SK-N-SH treated with all-trans-retinoic acid at 6 μM for 48 hours (cell line): Measurements from ENCODE around the gene NSD1.

Experiments used
- ATAC-seq: fragments of 200-7000 bp; cut with Tn5 transposase; 3 replicates; pipeline ENCODE4 v1.9.1; 2020; ENCODE audit warnings: mild to moderate bottlenecking, moderate library complexity
- BACH2 ChIP-seq: fragments of 250-450 bp; sonication (Bioruptor Pico); IDR thresholded peaks from 2 replicates; pipeline ENCODE4 v1.9.0; 2021; ENCODE audit warnings: mild to moderate bottlenecking, borderline replicate concordance
- CSRNP3 ChIP-seq: fragments of 250-450 bp; sonication (Bioruptor Pico); IDR thresholded peaks from 2 replicates; pipeline ENCODE4 v1.5.1; 2021; ENCODE audit warnings: mild to moderate bottlenecking, moderate library complexity
- ESRRG ChIP-seq: fragments of 250-450 bp; sonication (Bioruptor Pico); IDR thresholded peaks from 2 replicates; pipeline ENCODE4 v1.6.1; 2021; ENCODE audit warnings: mild to moderate bottlenecking
- GLIS3 ChIP-seq: fragments of 250-450 bp; sonication (Bioruptor Pico); IDR thresholded peaks from 2 replicates; pipeline ENCODE4 v1.5.0; 2020; ENCODE audit warnings: mild to moderate bottlenecking, moderate library complexity
- ISL1 ChIP-seq: fragments of 250-450 bp; sonication (Bioruptor Pico); IDR thresholded peaks from 2 replicates; pipeline ENCODE4 v2.1.2; 2022; ENCODE audit warnings: mild to moderate bottlenecking, moderate library complexity
- OSR1 ChIP-seq: fragments of 250-450 bp; sonication (Bioruptor Pico); IDR thresholded peaks from 2 replicates; pipeline ENCODE4 v1.8.0; 2022; ENCODE audit warnings: moderate library complexity, mild to moderate bottlenecking, inconsistent platforms
- PATZ1 ChIP-seq: fragments of 250-450 bp; sonication (Bioruptor Pico); IDR thresholded peaks from 2 replicates; pipeline ENCODE4 v1.8.0; 2020; ENCODE audit warnings: mild to moderate bottlenecking, moderate library complexity, borderline replicate concordance
- PPARA ChIP-seq: fragments of 250-450 bp; sonication (Bioruptor Pico); IDR thresholded peaks from 2 replicates; pipeline ENCODE4 v1.5.0; 2020; ENCODE audit warnings: mild to moderate bottlenecking, borderline replicate concordance
- RARB ChIP-seq: fragments of 250-450 bp; sonication (Bioruptor Pico); IDR thresholded peaks from 2 replicates; pipeline ENCODE4 v1.8.0; 2021; ENCODE audit warnings: mild to moderate bottlenecking, moderate library complexity
- SNAI2 ChIP-seq: fragments of 250-450 bp; sonication (Bioruptor Pico); IDR thresholded peaks from 2 replicates; pipeline ENCODE4 v1.5.0; 2020; ENCODE audit warnings: mild to moderate bottlenecking, moderate library complexity
- TOX ChIP-seq: fragments of 250-450 bp; sonication (Bioruptor Pico); IDR thresholded peaks from 2 replicates; pipeline ENCODE4 v1.8.0; 2021; ENCODE audit warnings: mild to moderate bottlenecking, moderate library complexity, borderline replicate concordance
- TSHZ2 ChIP-seq: fragments of 250-450 bp; sonication (Bioruptor Pico); IDR thresholded peaks from 2 replicates; pipeline ENCODE4 v1.5.0; 2020; ENCODE audit warnings: mild to moderate bottlenecking, moderate library complexity
- ZFP3 ChIP-seq: fragments of 250-450 bp; sonication (Bioruptor Pico); IDR thresholded peaks from 2 replicates; pipeline ENCODE4 v1.5.0; 2020; ENCODE audit warnings: mild to moderate bottlenecking, moderate library complexity
- ZFP30 ChIP-seq: fragments of 450-650 bp; formaldehyde crosslinking; IDR thresholded peaks from 2 replicates; pipeline ENCODE4 v1.5.0; 2022; ENCODE audit warnings: mild to moderate bottlenecking, moderate library complexity
- ZNF565 ChIP-seq: fragments of 450-650 bp; formaldehyde crosslinking; conservative IDR thresholded peaks from 2 replicates; pipeline ENCODE4 v1.5.0; 2020; ENCODE audit warnings: low read depth, mild to moderate bottlenecking, moderate library complexity
- ZNF70 ChIP-seq: fragments of 450-650 bp; formaldehyde crosslinking; IDR thresholded peaks from 2 replicates; pipeline ENCODE4 v1.5.0; 2020; ENCODE audit warnings: mild to moderate bottlenecking, moderate library complexity
- ZNF8 ChIP-seq: fragments of 450-650 bp; formaldehyde crosslinking; IDR thresholded peaks from 2 replicates; pipeline ENCODE4 v1.5.0; 2020; ENCODE audit warnings: mild to moderate bottlenecking, moderate library complexity

Gene NSD1

GRCh38 chr5:177301503-177302165 lies 168.1 kb downstream of the NSD1 start (continued):
- TF ChIP-seq TSHZ2 (CRISPR knock-in tag) = no peak
- TF ChIP-seq PATZ1 (CRISPR knock-in tag) = no peak
- TF ChIP-seq ZFP30 = no peak
- no peak for TF ChIP-seq PPARA (CRISPR knock-in tag)
- TF ChIP-seq BACH2 (CRISPR knock-in tag) = no peak

- no peak for TF ChIP-seq TOX (CRISPR knock-in tag)
- TF ChIP-seq ISL1 = no peak
- TF ChIP-seq GLIS3 (CRISPR knock-in tag) = no peak
- TF ChIP-seq BACH2 (CRISPR knock-in tag) = no peak
- TF ChIP-seq CSRNP3 = no peak
- no peak for TF ChIP-seq PATZ1 (CRISPR knock-in tag)
- no peak for TF ChIP-seq OSR1 (CRISPR knock-in tag)
- TF ChIP-seq ZNF70 (CRISPR knock-in tag) = no peak
- TF ChIP-seq ZFP3 (CRISPR knock-in tag) = no peak
- TF ChIP-seq ZNF8 = no peak
- TF ChIP-seq SNAI2 (CRISPR knock-in tag) = no peak
- no peak for TF ChIP-seq TSHZ2 (CRISPR knock-in tag)
- ATAC-seq = peak; percentile 39
Measured at GRCh38 chr5:177302354-177303110, 169.0 kb downstream of the NSD1 start.

- TF ChIP-seq ESRRG (CRISPR knock-in tag) (no peak), RARB (no peak), ZNF565 (CRISPR knock-in tag) (no peak), CSRNP3 (no peak)
- peak; percentile 74 for ATAC-seq
Measured at GRCh38 chr5:177303121-177303924, 169.8 kb downstream of the NSD1 start, which contains the start of the genes PRELID1 and RAB24. TSS of gene PRELID1 (plus strand) at chr5:177303799. CDS start at chr5:177303986, 187 bp downstream. TSS of gene RAB24 (minus strand) at chr5:177303719. CDS start at chr5:177303288, 431 bp downstream.
